Type B pancreatic cell (in vitro differentiated cells): Measurements from ENCODE around the gene MAP4. TPM values are rescaled to one million over a fixed set of nuclear protein-coding genes. Genes with fewer than 3 reads are reported as not detected.

Source experiments
- DNase-seq: peaks from one replicate; pipeline ENCODE4 v3.0.0; 2021; ENCODE audit warnings: mixed read lengths; ENCODE audit not compliant: unreplicated experiment; ENCODE audit errors: extremely low spot score
- H3K27ac Mint-ChIP-seq: 2 replicates; pipeline ENCODE4 v1.8.0; 2021; ENCODE audit warnings: mild to moderate bottlenecking, mixed read lengths
- H3K27me3 Mint-ChIP-seq: 2 replicates; pipeline ENCODE4 v1.8.0; 2021; ENCODE audit warnings: mixed read lengths
- H3K36me3 Mint-ChIP-seq: 2 replicates; pipeline ENCODE4 v1.8.0; 2021; ENCODE audit warnings: mixed read lengths
- H3K4me1 Mint-ChIP-seq: one replicate; pipeline ENCODE4 v1.8.0; 2021; ENCODE audit warnings: mixed read lengths; ENCODE audit not compliant: unreplicated experiment
- H3K4me3 Mint-ChIP-seq: 2 replicates; pipeline ENCODE4 v1.8.0; 2021; ENCODE audit warnings: mild to moderate bottlenecking, mixed read lengths
- H3K9me3 Mint-ChIP-seq: 2 replicates; pipeline ENCODE4 v1.8.0; 2021; ENCODE audit warnings: mixed read lengths
- CTCF ChIP-seq: fragments of 200-600 bp; sonication (generic); conservative IDR thresholded peaks from 2 replicates; pipeline ENCODE4 v1.5.0; 2021; ENCODE audit warnings: antibody characterized with exemption, mild to moderate bottlenecking
- total RNA-seq: library from RNA; stranded (reverse); gene quantifications from 2 replicates; pipeline ENCODE4 v1.2.1, GENCODE V29; 2021; ENCODE audit warnings: low replicate concordance

Gene MAP4
- total RNA-seq, 1 donor from 2014 or later: 120 TPM

GRCh38 chr3:48030188-48030587 is 14.0 kb upstream of the MAP4 start:
- Mint-ChIP-seq H3K36me3 (no peaks in the 10 kb centered on the region), H3K27me3 (no peaks in the 10 kb centered on the region), H3K4me1 (peaks cover 23% of the 10 kb centered on the region), H3K9me3 (no peaks in the 10 kb centered on the region), H3K4me3 (no peak overlapping the region), H3K27ac (no peak overlapping the region)
- no peak for TF ChIP-seq CTCF
- DNase-seq: no peak

DNA sequence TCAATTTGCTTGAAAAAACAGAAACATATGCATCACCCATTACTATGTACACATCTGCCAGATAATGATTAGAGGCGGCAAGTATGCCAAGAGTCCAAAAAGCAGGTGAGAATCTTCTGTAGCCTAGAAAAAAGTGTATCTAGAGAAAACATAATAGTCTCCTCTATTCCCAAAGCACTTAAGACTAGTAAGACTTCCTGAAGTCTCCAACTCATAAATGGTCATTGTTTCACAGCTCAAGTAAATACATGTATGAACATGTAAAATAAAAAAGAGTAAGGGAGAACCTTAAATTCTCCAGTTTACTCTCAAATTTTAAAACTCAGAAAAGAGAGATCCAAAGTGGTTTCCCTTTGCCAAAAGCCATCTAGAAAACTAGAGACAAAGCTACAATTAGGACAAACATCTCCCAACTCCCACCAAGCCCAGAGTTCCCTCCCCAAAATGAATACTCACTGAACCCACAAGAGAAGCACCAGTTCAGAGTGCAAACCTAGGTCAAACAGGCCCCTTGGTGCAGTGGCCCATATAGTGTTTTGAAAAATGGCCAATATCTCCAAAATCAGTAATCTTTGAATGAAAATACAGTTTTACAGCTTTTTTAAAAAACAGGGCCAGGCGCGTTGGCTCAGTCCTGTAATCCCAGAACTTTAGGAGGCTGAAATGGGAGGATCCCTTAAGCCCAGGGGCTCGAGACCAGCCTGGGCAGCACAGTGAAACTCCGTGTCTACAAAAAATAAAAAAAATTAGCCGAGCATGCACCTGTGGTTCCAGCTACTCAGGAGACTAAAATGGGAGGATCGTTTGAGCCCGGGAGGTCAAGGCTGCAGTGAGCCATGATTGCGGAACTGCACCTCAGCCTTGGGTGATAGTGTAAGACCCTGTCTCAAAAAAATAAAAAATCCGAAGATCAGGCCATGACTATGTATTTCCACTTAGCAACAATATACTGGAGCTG is 11.0 kb upstream of the MAP4 start:
- no peaks in the 10 kb centered on the region for H3K9me3 Mint-ChIP-seq
- TF ChIP-seq CTCF: no peak
- no peak overlapping the region for H3K27ac Mint-ChIP-seq
- no peak for DNase-seq
- H3K4me3 Mint-ChIP-seq: no peak overlapping the region
- no peaks in the 10 kb centered on the region for H3K27me3 Mint-ChIP-seq
- H3K36me3 Mint-ChIP-seq: peaks cover under 1% of the 10 kb centered on the region
- peaks cover 23% of the 10 kb centered on the region for H3K4me1 Mint-ChIP-seq

DNA sequence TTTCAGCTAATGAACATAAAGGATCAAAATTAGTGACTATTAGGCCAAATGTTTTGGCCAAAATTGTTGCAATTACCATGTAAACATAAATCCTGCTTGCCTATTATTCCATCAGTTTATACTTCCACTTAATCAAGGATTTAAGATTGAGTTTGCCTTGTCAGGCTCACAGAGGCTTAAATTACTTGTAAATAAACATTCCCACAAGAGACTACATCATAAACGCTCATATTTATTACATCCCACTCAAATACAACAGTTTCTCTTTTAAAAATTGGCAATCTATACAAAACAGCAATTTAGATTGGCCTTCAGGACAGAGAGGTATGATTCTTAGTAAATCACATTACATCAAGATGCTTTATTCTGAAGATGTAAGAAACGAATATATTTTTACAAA is 9.9 kb upstream of the MAP4 start:
- H3K27me3 Mint-ChIP-seq: no peaks in the 10 kb centered on the region
- peaks cover 27% of the 10 kb centered on the region for H3K4me1 Mint-ChIP-seq
- TF ChIP-seq CTCF: no peak
- peaks cover 5% of the 10 kb centered on the region for H3K36me3 Mint-ChIP-seq
- no peak for DNase-seq
- no peak overlapping the region for H3K4me3 Mint-ChIP-seq
- no peak overlapping the region for H3K27ac Mint-ChIP-seq
- H3K9me3 Mint-ChIP-seq: no peaks in the 10 kb centered on the region

- Mint-ChIP-seq H3K36me3 (peaks cover 5% of the 10 kb centered on the region), H3K27ac (no peak overlapping the region), H3K27me3 (no peaks in the 10 kb centered on the region), H3K4me3 (no peak overlapping the region), H3K9me3 (no peaks in the 10 kb centered on the region), H3K4me1 (peaks cover 32% of the 10 kb centered on the region)
- no peak for TF ChIP-seq CTCF
- no peak for DNase-seq
Observed at GRCh38 chr3:48024401-48024800, 8.2 kb upstream of the MAP4 start.

DNA sequence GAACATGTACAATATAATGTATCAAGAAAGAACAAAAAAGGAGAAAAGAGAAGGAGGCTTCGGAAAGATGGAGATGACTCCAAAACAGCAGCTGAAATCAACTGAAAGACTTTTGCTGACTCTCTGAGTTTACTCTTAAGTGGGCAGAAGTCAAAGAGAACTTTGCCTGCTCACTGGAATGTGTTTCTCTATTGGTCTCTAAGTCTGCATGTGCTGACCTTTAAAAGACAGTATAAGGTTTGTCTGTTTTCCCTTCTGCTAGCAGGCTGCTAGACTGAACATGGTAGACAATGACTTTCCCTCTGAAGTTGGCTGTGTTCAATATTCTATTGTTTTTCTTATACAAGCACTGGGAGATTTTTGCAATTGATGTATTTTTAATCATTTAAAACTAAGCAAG is 7.2 kb upstream of the MAP4 start:
- Mint-ChIP-seq H3K4me1 (peaks cover 32% of the 10 kb centered on the region), H3K36me3 (peaks cover 5% of the 10 kb centered on the region), H3K9me3 (no peaks in the 10 kb centered on the region), H3K4me3 (no peak overlapping the region), H3K27me3 (no peaks in the 10 kb centered on the region), H3K27ac (no peak overlapping the region)
- DNase-seq: no peak
- TF ChIP-seq CTCF: no peak
